Transverse colon (tissue), 4 donors: ENCODE results near the gene TMC3.

Experiments used
- EP300 ChIP-seq: sonication (generic); formaldehyde crosslinking; IDR thresholded peaks from one replicate; pipeline ENCODE4 v1.6.1; 2017; ENCODE audit warnings: antibody characterized with exemption, low read depth
- POLR2A ChIP-seq: fragments of 450-650 bp; IDR thresholded peaks from one replicate; pipeline ENCODE4 v1.6.1; 2016; ENCODE audit warnings: antibody characterized with exemption, mild to moderate bottlenecking, moderate library complexity
- POLR2AphosphoS5 ChIP-seq, 3 donors: sonication (generic); formaldehyde crosslinking; IDR thresholded peaks; one replicate each; pipeline ENCODE4 v1.6.1; 2016; ENCODE audit warnings: antibody characterized with exemption in 3 of 3
- TF ChIP-seq, protein P1 (sequence below), 5 experiments: fragments of 200-600 bp in 3 of 5; fragments of 450-650 bp in 2 of 5; sonication (generic) in 3 of 5; IDR thresholded peaks; 1 replicate in 2 of 5; 2 replicates in 3 of 5; pipeline ENCODE4 v1.5.1; 2016 to 2017; ENCODE audit warnings: antibody characterized with exemption in 5 of 5, inconsistent platforms in 3 of 5, mild to moderate bottlenecking in 2 of 5, moderate library complexity in 1 of 5

DNA sequence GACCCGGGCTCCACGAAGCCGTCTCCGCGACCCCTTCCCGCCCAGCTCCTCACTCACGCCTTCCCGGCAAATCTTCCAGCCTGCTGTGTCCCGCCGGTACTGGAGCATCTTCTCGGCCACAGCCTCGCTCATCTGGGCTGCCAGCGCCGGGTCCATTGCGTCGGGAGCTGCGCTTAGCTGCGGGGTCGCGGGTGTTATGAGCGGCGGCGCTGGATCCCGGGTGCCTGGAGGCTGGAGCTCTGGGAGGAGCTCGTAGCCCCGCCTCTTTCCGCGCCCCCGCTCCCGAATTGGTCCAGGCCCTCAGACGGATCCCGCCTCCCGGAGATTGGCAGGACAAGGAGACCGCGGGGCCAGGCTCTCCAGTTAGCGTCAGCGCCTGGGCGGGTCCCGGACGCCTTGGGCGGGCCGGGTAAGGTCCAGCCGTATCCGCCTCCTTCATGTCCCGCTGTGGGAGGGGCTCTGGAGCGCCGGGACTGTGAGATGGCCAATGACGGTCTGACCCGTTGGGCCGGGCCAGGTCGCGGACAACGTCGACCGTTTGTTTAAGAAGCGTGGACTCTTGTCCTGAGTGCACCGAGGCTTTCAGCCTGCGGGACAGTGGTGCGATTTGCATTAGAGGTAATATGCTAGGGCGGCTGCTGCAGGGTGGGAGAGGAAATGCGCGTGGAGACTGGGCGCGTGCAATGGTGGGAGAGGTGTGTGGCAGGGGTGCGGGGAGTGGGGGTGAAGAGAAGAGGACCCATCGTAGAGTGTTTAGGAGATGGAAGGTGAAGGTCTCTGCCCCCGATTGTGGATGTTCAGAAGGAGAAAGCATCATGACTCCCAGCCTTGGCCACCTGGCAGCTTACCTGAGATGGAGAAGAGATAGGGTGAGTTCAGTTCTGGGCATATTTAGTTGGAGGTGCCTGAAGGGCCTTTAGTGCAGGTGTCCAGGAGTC is 49.8 kb downstream of the TMC3 start, which contains the start of gene STARD5:
- TF ChIP-seq, protein P1, sequence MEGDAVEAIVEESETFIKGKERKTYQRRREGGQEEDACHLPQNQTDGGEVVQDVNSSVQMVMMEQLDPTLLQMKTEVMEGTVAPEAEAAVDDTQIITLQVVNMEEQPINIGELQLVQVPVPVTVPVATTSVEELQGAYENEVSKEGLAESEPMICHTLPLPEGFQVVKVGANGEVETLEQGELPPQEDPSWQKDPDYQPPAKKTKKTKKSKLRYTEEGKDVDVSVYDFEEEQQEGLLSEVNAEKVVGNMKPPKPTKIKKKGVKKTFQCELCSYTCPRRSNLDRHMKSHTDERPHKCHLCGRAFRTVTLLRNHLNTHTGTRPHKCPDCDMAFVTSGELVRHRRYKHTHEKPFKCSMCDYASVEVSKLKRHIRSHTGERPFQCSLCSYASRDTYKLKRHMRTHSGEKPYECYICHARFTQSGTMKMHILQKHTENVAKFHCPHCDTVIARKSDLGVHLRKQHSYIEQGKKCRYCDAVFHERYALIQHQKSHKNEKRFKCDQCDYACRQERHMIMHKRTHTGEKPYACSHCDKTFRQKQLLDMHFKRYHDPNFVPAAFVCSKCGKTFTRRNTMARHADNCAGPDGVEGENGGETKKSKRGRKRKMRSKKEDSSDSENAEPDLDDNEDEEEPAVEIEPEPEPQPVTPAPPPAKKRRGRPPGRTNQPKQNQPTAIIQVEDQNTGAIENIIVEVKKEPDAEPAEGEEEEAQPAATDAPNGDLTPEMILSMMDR (IDR thresholded peaks at IDR 0.05), result no peak
- peak; percentile 90 to 98 (median 97) for TF ChIP-seq POLR2AphosphoS5 (IDR thresholded peaks at IDR 0.05)
- peak; percentile 97 for TF ChIP-seq POLR2A
- no peak for TF ChIP-seq EP300
